GM18498 (cell line): ENCODE measurements around the gene PTPN14.
"Not testable (repeated sequence)": the region's sequence is repeated elsewhere in the genome, so short reads cannot be mapped to it uniquely, and the experiment has no call there.

Source experiments
- ATAC-seq: cut with Tn5 transposase; IDR thresholded peaks from one replicate; pipeline ENCODE4 v1.9.1; 2021; ENCODE audit warnings: mild to moderate bottlenecking, moderate library complexity; ENCODE audit not compliant: unreplicated experiment

Gene PTPN14

GRCh38 chr1:214481983-214482634, 69.3 kb downstream of the PTPN14 start:
- not testable (repeated sequence) for ATAC-seq

- ATAC-seq = no peak
Measured at GRCh38 chr1:214476986-214477870, 74.2 kb downstream of the PTPN14 start.

DNA sequence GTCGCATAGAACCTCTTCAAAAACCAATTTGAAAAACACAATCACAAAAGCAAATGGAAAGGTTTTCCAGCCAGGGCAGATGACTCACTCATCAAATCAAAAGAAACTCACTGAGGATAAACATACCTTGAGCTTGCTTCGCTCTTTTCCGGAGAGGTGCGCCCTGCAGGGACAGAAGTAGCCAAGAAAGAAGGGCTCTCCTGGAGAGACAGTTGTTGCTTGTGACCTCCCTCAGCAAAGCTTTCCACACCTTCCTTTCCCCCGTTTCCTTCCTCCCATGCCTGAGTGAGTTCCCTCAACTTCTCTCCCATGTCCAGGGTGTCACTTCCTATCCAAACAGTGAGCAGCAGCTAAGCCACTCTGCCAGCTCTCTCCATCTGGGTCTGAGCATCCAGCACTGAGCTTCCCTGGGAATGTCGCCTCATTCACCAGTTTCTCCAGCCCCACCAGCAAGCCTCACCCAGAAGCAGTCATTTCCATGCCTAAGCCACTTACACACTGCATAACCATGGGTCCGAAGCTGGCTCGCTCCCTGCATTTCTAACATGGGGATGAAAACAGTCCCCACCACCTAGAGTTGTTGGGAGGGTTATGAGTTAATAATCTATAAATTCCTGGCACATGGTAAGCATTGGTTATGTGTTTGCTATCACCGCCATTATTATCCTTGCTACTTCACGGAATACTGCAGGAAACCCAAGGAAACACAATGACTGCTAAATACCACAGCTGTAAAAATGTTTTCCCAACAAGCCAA, 75.0 kb downstream of the PTPN14 start:
- ATAC-seq = no peak

DNA sequence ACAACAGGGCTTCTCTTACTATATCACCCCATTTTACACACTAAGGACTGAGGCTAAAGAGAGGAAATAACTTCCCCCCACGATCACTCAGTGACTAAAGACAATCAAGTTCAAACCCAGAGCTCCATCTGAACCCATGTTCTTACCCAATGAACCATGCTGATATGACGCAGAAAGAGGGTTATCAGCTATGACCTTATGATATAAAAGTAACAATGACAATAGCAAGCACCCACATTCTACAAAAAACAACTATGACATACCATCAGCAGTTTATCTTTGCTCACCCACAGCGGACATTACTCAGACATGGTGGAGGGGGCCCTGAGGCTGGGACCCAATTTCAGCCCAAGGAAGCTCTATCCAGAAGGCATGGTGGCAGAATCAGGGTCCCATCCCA, 75.7 kb downstream of the PTPN14 start:
- ATAC-seq = no peak

DNA sequence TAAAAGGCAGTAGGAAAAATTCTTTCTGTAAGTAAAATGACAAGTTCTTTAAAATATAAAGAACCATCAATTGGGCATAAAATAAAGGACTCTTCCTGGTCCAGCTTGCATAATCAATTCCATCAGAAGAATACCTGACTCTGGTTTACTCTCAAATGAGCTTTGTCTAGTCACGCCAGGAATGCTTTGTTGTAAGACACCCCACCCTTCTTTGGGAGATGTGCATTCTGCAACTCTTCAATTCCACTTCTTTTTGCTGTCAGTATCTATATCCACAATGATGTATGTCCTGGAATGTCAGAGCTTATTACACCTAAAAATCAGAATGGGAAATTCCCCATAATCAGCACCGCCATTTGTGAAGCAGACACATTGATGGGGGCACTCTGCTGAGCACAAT, 76.1 kb downstream of the PTPN14 start:
- ATAC-seq = no peak

DNA sequence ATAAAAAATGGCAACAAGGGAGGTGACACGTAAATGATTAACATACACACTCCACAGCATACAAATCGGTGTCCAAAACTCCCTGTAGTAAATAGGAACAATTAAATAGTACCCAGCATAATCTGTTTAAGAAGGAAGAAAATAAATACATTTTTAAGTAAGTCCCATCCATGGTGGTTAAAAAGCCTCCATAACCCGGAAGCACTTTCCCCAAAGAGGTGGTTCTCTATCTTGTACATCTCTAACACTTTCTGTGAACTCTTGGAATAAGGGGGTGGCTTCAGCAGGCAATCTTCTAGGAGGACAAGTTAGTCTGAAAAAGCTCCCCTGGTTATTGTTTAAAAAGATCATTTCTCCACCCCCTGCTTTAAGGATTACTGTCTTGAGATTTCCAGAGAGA, 76.9 kb downstream of the PTPN14 start:
- no peak for ATAC-seq

GRCh38 chr1:214473862-214474261, 77.5 kb downstream of the PTPN14 start:
- ATAC-seq = no peak

DNA sequence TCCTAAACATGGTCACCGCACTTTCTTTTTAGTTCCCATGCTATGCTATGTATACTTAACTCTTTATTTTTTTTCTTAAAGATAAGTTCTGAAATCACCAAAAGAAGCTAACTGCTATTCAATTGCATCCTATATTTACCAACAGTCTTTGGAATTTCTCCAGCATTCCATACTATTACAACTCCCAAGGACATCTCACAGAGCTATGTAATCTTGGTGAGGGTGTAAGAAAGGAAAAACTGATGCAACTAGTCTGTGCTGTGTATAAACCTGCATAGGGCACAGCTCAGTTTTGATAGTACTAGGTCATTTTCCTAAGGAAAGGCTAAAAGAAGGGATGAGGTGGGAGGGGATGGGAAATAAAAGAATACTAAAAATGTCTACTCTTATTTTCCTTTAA, 78.0 kb downstream of the PTPN14 start:
- ATAC-seq = no peak

- no peak for ATAC-seq
Measured at GRCh38 chr1:214472364-214472763, 79.0 kb downstream of the PTPN14 start.

DNA sequence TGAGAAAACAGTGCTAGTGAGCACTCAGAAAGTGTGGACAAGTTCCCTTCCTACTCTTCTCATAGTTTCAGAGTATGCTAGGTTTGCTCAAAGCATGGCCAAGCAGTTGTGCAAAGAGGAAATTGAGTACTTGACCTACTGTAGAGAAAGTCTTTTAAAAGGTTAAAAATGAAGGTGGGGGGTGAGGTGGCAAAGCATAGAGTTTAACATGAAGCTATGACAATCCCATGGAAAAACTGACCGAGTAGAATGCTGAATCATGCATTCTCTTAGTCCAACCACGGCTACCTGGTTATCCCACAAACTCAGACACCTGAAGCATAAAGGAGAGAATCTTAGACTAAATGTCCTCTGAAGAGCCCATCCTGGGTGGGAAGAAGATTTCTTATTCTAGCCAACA, 79.9 kb downstream of the PTPN14 start:
- no peak for ATAC-seq

GRCh38 chr1:214470132-214470531, 81.3 kb downstream of the PTPN14 start:
- no peak for ATAC-seq

GRCh38 chr1:214469290-214469689, 82.1 kb downstream of the PTPN14 start:
- no peak for ATAC-seq

GRCh38 chr1:214467078-214467585, 84.3 kb downstream of the PTPN14 start:
- no peak for ATAC-seq

DNA sequence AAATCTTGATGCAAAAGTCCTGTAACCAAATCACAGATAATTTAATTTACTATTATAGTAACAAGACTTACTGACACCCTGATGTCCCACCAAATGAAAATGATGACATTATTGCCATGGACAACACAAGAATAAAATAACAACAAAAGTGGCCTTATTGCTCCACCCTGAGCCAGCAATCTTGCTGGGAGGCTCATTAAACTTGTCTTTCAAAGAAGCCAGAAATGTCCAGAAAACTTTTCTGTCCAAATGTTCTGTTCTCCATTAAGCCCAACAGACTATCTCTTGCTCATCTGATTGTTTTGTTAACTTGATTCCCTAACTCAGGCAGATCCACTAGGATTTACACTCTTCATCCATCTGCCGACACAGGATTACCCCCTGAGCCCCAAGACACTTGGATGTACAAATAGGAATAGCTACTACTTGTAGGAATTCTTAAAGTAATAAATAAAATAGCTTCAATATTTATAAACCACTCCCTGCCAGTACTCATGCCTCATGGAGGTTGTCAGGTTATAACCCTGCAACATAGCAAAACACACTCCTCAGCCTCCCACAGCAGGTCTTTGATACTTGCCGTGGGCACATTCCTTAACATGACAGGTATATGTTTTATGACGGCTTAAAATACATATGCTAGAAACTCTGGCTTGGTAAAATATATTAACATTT, 84.9 kb downstream of the PTPN14 start:
- no peak for ATAC-seq

DNA sequence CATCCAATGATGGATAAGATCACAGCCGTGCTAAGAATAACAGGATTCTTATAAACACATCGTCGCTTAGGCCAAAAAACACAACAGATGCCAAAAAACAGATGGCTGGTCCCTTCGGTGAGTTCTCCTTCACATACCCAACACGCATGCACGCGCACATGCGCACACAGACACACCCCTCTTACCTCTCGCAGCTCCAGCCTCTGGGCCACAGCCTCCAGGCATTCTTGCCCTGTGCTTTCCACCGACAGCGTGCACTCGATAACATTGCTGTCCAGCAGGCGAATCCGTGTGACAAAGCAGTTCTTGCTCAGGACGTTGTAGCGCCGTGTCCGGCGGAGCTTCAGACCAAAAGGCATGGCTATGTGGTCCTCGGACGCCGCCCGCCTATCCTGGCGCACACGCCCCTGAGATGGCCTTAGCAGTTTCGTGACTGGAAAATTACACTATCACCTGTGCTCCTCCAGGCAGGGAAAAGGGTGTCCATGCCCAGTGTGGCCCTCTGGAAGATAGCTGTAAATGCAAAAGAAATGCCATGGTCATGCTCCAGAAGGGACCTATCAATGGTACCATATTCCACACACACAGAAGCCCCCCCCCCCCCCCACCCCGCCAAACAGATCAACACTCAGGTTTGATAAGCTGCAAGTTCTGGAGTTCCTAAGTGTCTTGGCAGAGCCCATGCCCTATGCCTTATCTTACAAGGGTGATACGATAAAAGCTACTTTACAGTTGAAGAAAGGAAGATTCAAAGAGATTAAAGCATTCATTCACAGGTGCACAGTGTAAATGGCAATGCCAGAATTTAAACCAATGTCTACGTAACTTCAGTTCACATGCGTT, 86.7 kb downstream of the PTPN14 start:
- ATAC-seq = no peak

GRCh38 chr1:214463596-214463995, 87.8 kb downstream of the PTPN14 start:
- no peak for ATAC-seq

GRCh38 chr1:214462882-214463281, 88.5 kb downstream of the PTPN14 start:
- ATAC-seq = no peak

DNA sequence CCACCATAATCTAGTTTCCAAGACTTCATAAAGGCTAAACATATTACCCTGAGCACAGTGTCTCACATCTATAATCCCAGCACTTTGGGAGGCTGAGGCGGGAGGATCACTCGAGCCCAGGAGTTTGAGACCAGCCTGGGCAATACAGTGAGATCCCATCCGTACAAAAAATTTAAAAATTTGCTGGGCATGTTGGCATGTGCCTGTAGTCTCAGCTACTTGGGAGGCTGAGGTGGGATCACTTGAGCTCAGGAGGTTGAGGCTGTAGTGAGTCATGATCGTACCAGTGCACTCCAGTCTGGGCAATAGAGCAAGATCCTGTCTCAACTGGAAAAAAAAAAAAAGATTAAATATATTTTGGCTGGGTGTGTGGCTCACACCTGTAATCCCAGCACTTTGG, 90.1 kb downstream of the PTPN14 start:
- no peak for ATAC-seq

DNA sequence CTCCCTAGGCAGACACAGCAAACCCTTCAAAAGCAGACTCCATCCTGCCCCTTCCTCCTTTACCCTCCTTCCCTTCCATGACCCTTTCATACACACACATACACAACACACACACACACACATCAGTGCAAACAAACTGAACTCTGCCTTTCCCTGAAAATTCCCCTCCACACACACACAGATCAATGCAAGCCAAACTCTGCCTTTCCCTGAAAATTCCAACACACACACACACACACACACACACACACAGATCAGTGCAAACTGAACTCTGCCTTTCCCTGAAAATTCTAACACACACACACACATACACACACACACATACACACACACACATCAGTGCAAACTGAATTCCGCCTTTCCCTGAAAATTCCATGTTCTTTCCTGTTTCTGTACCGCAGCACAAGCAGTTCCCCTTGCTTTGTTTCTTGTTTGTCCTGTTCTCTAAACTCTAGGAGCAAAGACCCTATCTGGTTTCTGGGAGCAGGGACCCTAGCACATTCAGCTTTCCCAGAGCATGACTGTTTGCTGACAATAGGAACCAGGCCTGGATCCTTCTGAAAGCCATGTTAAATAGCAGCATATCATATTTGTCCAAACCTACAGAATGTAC, 91.0 kb downstream of the PTPN14 start:
- ATAC-seq = no peak

DNA sequence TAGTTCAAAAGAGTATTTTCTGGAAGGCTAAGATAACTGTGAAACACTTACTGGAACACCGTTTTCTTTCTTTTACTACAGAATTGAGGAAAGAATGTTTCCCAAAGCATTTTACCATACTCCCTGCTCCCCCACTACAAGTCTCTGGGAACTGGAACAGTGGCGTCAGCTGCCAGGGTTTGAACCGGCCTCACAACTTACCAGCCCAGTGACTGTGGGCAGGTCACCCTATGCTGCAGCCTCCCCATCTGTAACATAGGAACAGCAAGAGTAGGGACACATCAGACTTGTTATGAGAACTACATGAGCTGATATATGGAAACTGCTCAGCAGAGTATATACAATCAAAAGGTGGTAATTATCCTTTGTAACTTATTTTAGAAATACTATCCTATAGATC, 91.5 kb downstream of the PTPN14 start:
- ATAC-seq = no peak
